GM23338 (cell line): ENCODE results near the gene NEO1. TPM values are rescaled to one million over a fixed set of nuclear protein-coding genes. Genes with fewer than 3 reads are reported as not detected.

Experiments used
- ATAC-seq: fragments of 200-7000 bp; cut with Tn5 transposase; 3 replicates; pipeline ENCODE4 v1.9.1; 2020
- DNase-seq: peaks from one replicate; pipeline ENCODE4 v3.0.0-alpha.2; 2015; ENCODE audit warnings: low spot score
- H2AFZ ChIP-seq: fragments of 200-600 bp; sonication (generic); 2 replicates; pipeline ENCODE4 v1.8.0; 2016; ENCODE audit warnings: antibody characterized with exemption, mild to moderate bottlenecking, moderate library complexity
- H3F3A ChIP-seq: fragments of 200-600 bp; sonication (generic); replicated peaks from 2 replicates; pipeline ENCODE4 v1.8.0; 2017; ENCODE audit warnings: antibody characterized with exemption, mixed run types, low read depth
- H3K27ac ChIP-seq: fragments of 200-600 bp; sonication (generic); 2 replicates; pipeline ENCODE4 v1.6.1; 2016; ENCODE audit warnings: low read depth
- H3K27me3 ChIP-seq: fragments of 200-600 bp; sonication (generic); 2 replicates; pipeline ENCODE4 v1.8.0; 2016; ENCODE audit warnings: mild to moderate bottlenecking, mixed run types, moderate library complexity; ENCODE audit not compliant: insufficient read depth
- H3K36me3 ChIP-seq: fragments of 200-600 bp; sonication (generic); 2 replicates; pipeline ENCODE4 v1.8.0; 2016; ENCODE audit warnings: mild to moderate bottlenecking; ENCODE audit not compliant: insufficient read depth
- H3K4me1 ChIP-seq: fragments of 200-600 bp; sonication (generic); 2 replicates; pipeline ENCODE4 v1.8.0; 2016; ENCODE audit warnings: mild to moderate bottlenecking, moderate library complexity; ENCODE audit not compliant: insufficient read depth
- H3K4me2 ChIP-seq: fragments of 200-600 bp; sonication (generic); 2 replicates; pipeline ENCODE4 v1.7.1; 2017; ENCODE audit warnings: mixed run types
- H3K4me3 ChIP-seq: fragments of 200-600 bp; sonication (generic); 2 replicates; pipeline ENCODE4 v1.6.1; 2016; ENCODE audit warnings: mixed run types
- H3K79me2 ChIP-seq: fragments of 200-600 bp; sonication (generic); replicated peaks from 2 replicates; pipeline ENCODE4 v1.8.0; 2017; ENCODE audit warnings: mild to moderate bottlenecking; ENCODE audit not compliant: insufficient read depth
- H3K9me2 ChIP-seq: fragments of 200-600 bp; sonication (generic); 2 replicates; pipeline ENCODE4 v1.8.0; 2017; ENCODE audit not compliant: insufficient read depth
- H4K20me1 ChIP-seq: fragments of 200-600 bp; sonication (generic); replicated peaks from 2 replicates; pipeline ENCODE4 v1.8.0; 2017; ENCODE audit warnings: mild to moderate bottlenecking; ENCODE audit not compliant: insufficient read depth
- H3K27ac Mint-ChIP-seq: 2 replicates; pipeline ENCODE4 v1.8.0; 2020; ENCODE audit warnings: inconsistent platforms, mild to moderate bottlenecking, moderate library complexity, mixed read lengths
- H3K27me3 Mint-ChIP-seq: 3 replicates; pipeline ENCODE4 v1.8.0; 2022; ENCODE audit warnings: low read depth, mild to moderate bottlenecking, moderate library complexity, mixed read lengths, inconsistent platforms; ENCODE audit not compliant: insufficient read depth, poor library complexity
- H3K36me3 Mint-ChIP-seq: 3 replicates; pipeline ENCODE4 v1.8.0; 2021; ENCODE audit warnings: low read depth, mild to moderate bottlenecking, inconsistent platforms, moderate library complexity, mixed read lengths
- H3K4me1 Mint-ChIP-seq: 3 replicates; pipeline ENCODE4 v1.8.0; 2020; ENCODE audit warnings: mild to moderate bottlenecking, inconsistent platforms, mixed read lengths
- H3K4me3 Mint-ChIP-seq: 3 replicates; pipeline ENCODE4 v1.8.0; 2021; ENCODE audit warnings: moderate library complexity, mild to moderate bottlenecking, inconsistent platforms, mixed read lengths
- H3K9me3 Mint-ChIP-seq: 3 replicates; pipeline ENCODE4 v1.8.0; 2020; ENCODE audit warnings: moderate library complexity, mild to moderate bottlenecking, inconsistent platforms, mixed read lengths
- CREB1 ChIP-seq: fragments of 250-450 bp; sonication (Bioruptor Pico); IDR thresholded peaks from 2 replicates; pipeline ENCODE4 v1.5.0; 2020; ENCODE audit warnings: low read depth, mild to moderate bottlenecking, moderate library complexity
- EZH2 ChIP-seq: fragments of 200-600 bp; sonication (generic); IDR thresholded peaks from one replicate; pipeline ENCODE4 v1.8.0; 2017; ENCODE audit warnings: antibody characterized with exemption, mild to moderate bottlenecking, low read depth; ENCODE audit not compliant: unreplicated experiment
- EZH2phosphoT487 ChIP-seq: fragments of 200-600 bp; sonication (generic); IDR thresholded peaks from one replicate; pipeline ENCODE4 v1.8.1; 2018; ENCODE audit warnings: antibody characterized with exemption; ENCODE audit not compliant: unreplicated experiment
- JUNB ChIP-seq: IDR thresholded peaks from one replicate; pipeline ENCODE4 v1.6.1; 2016; ENCODE audit warnings: antibody characterized with exemption; ENCODE audit not compliant: unreplicated experiment
- NANOG ChIP-seq: IDR thresholded peaks from 2 replicates; pipeline ENCODE4 v1.6.1; 2016; ENCODE audit warnings: antibody characterized with exemption, borderline replicate concordance
- POLR2AphosphoS5 ChIP-seq: IDR thresholded peaks from 2 replicates; pipeline ENCODE4 v1.6.1; 2016; ENCODE audit warnings: antibody characterized with exemption, low read depth
- STAT1 ChIP-seq: IDR thresholded peaks from one replicate; pipeline ENCODE4 v1.6.1; 2016; ENCODE audit warnings: antibody characterized with exemption; ENCODE audit not compliant: unreplicated experiment
- ZNF114 ChIP-seq: fragments of 250-450 bp; sonication (Bioruptor Pico); IDR thresholded peaks from 2 replicates; pipeline ENCODE4 v1.5.0; 2020; ENCODE audit warnings: mild to moderate bottlenecking, moderate library complexity
- ZNF331 ChIP-seq: fragments of 250-450 bp; sonication (Bioruptor Pico); IDR thresholded peaks from 2 replicates; pipeline ENCODE4 v1.5.0; 2020; ENCODE audit warnings: low read depth, mild to moderate bottlenecking, moderate library complexity
- polyA plus RNA-seq: library from polyadenylated mRNA; unstranded; fragments of >200 nt; fragmentation: Nextera tagmentation; extraction: Ambion mirVana; gene quantifications from 2 replicates; pipeline ENCODE4 v1.2.1, GENCODE V29; 2016
- total RNA-seq: library from RNA; depleted of rRNA; stranded (reverse); fragments of >200 nt; shearing (Covaris generic); gene quantifications from 2 replicates; pipeline ENCODE4 v1.2.3, GENCODE V29; 2014
- TF ChIP-seq, protein P1 (sequence below), 2 experiments: fragments of 200-600 bp in 1 of 2; sonication (generic) in 1 of 2; conservative IDR thresholded peaks; 2 replicates each; pipeline versions ENCODE4 v1.5.1 to v1.6.1; 2016 to 2017; ENCODE audit warnings: antibody characterized with exemption in 2 of 2, low read depth in 2 of 2, mild to moderate bottlenecking in 2 of 2, moderate library complexity in 1 of 2
- TF ChIP-seq, protein P2 (sequence below): IDR thresholded peaks from 2 replicates; pipeline ENCODE4 v1.6.1; 2016; ENCODE audit warnings: antibody characterized with exemption
- TF ChIP-seq, protein P3 (sequence below): fragments of 250-450 bp; sonication (Bioruptor Pico); IDR thresholded peaks from 2 replicates; pipeline ENCODE4 v1.5.0; 2020; ENCODE audit warnings: mild to moderate bottlenecking, moderate library complexity
- TF ChIP-seq, protein P4 (sequence below): IDR thresholded peaks from one replicate; pipeline ENCODE4 v1.6.1; 2018; ENCODE audit warnings: antibody characterized with exemption; ENCODE audit not compliant: unreplicated experiment

NEO1 gene
- total and polyA plus RNA-seq, 2 experiments from 2014 or later, result 8.4 to 45.8 TPM

DNA sequence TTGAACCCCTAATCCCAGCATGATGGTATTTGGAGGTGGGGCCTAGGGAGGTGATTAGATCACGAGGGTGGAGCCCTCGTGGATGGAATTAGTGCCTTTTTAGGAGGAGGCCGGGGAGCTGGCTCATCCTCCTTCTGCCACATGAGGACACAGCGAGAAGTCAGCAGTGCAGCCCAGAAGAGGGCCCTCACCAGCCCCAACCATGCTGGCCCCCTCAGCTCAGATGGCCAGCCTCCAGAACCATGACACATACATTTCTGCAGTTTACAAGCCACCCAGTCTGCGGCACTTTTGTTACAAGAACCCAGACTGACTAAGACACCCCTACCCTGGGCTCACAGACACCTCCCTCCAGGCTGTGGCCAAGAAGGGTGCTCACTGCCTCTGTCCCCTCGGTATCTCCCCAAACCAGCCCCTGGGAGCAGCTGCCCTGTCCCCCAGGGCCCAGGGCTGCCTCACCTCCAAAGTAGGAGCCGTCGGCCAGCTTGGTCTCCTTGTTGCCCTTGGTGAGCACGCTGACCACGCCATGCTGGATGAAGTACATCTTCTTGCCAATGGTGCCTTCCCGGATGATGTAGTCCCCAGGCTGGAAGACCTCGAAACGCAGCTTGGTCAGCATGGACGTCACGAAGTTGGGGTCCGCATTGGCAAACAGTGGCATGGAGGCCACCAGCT is 272.4 kb downstream of the NEO1 start:
- Mint-ChIP-seq H3K9me3 (no peaks in the 10 kb centered on the region; the same call in 2 of the 3 replicates), H3K36me3 (peaks cover 34% of the 10 kb centered on the region), H3K27me3 (peaks cover 11% of the 10 kb centered on the region), H3K27ac (no peak overlapping the region), H3K4me3 (no peak overlapping the region), H3K4me1 (peaks cover 7% of the 10 kb centered on the region)
- Histone ChIP-seq H2AFZ (no peak overlapping the region), H3F3A (no peaks in the 10 kb centered on the region), H3K79me2 (no peaks in the 10 kb centered on the region), H3K9me2 (no peaks in the 10 kb centered on the region), H3K4me1 (no peaks in the 10 kb centered on the region; the same call in 1 of the 2 replicates), H3K27me3 (no peaks in the 10 kb centered on the region), H4K20me1 (no peaks in the 10 kb centered on the region), H3K4me3 (no peak overlapping the region), H3K27ac (no peak overlapping the region), H3K4me2 (no peak overlapping the region), H3K36me3 (no peaks in the 10 kb centered on the region)
- ATAC-seq (no peak), DNase-seq (no peak)
- TF ChIP-seq NANOG (no peak), EZH2 (no peak), CREB1 (CRISPR knock-in tag) (no peak), STAT1 (no peak), EZH2phosphoT487 (no peak), ZNF331 (CRISPR knock-in tag) (no peak), JUNB (no peak), ZNF114 (CRISPR knock-in tag) (no peak), POLR2AphosphoS5 (no peak)
- TF ChIP-seq, protein P1, sequence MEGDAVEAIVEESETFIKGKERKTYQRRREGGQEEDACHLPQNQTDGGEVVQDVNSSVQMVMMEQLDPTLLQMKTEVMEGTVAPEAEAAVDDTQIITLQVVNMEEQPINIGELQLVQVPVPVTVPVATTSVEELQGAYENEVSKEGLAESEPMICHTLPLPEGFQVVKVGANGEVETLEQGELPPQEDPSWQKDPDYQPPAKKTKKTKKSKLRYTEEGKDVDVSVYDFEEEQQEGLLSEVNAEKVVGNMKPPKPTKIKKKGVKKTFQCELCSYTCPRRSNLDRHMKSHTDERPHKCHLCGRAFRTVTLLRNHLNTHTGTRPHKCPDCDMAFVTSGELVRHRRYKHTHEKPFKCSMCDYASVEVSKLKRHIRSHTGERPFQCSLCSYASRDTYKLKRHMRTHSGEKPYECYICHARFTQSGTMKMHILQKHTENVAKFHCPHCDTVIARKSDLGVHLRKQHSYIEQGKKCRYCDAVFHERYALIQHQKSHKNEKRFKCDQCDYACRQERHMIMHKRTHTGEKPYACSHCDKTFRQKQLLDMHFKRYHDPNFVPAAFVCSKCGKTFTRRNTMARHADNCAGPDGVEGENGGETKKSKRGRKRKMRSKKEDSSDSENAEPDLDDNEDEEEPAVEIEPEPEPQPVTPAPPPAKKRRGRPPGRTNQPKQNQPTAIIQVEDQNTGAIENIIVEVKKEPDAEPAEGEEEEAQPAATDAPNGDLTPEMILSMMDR (conservative IDR thresholded peaks at IDR 0.05; ENCODE audit: low read depth in 2 of 2), result no peak
- TF ChIP-seq, protein P2, sequence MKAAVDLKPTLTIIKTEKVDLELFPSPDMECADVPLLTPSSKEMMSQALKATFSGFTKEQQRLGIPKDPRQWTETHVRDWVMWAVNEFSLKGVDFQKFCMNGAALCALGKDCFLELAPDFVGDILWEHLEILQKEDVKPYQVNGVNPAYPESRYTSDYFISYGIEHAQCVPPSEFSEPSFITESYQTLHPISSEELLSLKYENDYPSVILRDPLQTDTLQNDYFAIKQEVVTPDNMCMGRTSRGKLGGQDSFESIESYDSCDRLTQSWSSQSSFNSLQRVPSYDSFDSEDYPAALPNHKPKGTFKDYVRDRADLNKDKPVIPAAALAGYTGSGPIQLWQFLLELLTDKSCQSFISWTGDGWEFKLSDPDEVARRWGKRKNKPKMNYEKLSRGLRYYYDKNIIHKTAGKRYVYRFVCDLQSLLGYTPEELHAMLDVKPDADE, result no peak
- TF ChIP-seq, protein P3, sequence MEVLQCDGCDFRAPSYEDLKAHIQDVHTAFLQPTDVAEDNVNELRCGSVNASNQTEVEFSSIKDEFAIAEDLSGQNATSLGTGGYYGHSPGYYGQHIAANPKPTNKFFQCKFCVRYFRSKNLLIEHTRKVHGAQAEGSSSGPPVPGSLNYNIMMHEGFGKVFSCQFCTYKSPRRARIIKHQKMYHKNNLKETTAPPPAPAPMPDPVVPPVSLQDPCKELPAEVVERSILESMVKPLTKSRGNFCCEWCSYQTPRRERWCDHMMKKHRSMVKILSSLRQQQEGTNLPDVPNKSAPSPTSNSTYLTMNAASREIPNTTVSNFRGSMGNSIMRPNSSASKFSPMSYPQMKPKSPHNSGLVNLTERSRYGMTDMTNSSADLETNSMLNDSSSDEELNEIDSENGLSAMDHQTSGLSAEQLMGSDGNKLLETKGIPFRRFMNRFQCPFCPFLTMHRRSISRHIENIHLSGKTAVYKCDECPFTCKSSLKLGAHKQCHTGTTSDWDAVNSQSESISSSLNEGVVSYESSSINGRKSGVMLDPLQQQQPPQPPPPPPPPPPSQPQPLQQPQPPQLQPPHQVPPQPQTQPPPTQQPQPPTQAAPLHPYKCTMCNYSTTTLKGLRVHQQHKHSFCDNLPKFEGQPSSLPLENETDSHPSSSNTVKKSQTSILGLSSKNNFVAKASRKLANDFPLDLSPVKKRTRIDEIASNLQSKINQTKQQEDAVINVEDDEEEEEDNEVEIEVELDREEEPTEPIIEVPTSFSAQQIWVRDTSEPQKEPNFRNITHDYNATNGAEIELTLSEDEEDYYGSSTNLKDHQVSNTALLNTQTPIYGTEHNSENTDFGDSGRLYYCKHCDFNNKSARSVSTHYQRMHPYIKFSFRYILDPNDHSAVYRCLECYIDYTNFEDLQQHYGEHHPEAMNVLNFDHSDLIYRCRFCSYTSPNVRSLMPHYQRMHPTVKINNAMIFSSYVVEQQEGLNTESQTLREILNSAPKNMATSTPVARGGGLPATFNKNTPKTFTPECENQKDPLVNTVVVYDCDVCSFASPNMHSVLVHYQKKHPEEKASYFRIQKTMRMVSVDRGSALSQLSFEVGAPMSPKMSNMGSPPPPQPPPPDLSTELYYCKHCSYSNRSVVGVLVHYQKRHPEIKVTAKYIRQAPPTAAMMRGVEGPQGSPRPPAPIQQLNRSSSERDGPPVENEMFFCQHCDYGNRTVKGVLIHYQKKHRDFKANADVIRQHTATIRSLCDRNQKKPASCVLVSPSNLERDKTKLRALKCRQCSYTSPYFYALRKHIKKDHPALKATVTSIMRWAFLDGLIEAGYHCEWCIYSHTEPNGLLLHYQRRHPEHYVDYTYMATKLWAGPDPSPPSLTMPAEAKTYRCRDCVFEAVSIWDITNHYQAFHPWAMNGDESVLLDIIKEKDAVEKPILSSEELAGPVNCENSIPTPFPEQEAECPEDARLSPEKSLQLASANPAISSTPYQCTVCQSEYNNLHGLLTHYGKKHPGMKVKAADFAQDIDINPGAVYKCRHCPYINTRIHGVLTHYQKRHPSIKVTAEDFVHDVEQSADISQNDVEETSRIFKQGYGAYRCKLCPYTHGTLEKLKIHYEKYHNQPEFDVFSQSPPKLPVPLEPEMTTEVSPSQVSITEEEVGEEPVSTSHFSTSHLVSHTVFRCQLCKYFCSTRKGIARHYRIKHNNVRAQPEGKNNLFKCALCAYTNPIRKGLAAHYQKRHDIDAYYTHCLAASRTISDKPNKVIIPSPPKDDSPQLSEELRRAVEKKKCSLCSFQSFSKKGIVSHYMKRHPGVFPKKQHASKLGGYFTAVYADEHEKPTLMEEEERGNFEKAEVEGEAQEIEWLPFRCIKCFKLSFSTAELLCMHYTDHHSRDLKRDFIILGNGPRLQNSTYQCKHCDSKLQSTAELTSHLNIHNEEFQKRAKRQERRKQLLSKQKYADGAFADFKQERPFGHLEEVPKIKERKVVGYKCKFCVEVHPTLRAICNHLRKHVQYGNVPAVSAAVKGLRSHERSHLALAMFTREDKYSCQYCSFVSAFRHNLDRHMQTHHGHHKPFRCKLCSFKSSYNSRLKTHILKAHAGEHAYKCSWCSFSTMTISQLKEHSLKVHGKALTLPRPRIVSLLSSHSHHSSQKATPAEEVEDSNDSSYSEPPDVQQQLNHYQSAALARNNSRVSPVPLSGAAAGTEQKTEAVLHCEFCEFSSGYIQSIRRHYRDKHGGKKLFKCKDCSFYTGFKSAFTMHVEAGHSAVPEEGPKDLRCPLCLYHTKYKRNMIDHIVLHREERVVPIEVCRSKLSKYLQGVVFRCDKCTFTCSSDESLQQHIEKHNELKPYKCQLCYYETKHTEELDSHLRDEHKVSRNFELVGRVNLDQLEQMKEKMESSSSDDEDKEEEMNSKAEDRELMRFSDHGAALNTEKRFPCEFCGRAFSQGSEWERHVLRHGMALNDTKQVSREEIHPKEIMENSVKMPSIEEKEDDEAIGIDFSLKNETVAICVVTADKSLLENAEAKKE (CRISPR knock-in tag), result no peak
- TF ChIP-seq, protein P4, sequence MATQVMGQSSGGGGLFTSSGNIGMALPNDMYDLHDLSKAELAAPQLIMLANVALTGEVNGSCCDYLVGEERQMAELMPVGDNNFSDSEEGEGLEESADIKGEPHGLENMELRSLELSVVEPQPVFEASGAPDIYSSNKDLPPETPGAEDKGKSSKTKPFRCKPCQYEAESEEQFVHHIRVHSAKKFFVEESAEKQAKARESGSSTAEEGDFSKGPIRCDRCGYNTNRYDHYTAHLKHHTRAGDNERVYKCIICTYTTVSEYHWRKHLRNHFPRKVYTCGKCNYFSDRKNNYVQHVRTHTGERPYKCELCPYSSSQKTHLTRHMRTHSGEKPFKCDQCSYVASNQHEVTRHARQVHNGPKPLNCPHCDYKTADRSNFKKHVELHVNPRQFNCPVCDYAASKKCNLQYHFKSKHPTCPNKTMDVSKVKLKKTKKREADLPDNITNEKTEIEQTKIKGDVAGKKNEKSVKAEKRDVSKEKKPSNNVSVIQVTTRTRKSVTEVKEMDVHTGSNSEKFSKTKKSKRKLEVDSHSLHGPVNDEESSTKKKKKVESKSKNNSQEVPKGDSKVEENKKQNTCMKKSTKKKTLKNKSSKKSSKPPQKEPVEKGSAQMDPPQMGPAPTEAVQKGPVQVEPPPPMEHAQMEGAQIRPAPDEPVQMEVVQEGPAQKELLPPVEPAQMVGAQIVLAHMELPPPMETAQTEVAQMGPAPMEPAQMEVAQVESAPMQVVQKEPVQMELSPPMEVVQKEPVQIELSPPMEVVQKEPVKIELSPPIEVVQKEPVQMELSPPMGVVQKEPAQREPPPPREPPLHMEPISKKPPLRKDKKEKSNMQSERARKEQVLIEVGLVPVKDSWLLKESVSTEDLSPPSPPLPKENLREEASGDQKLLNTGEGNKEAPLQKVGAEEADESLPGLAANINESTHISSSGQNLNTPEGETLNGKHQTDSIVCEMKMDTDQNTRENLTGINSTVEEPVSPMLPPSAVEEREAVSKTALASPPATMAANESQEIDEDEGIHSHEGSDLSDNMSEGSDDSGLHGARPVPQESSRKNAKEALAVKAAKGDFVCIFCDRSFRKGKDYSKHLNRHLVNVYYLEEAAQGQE, result no peak
